Type B pancreatic cell (in vitro differentiated cells): ENCODE data around the gene LINC00237. TPM values are rescaled to one million over a fixed set of nuclear protein-coding genes. Genes with fewer than 3 reads are reported as not detected.

Experiments
- DNase-seq: peaks from one replicate; pipeline ENCODE4 v3.0.0; 2021; ENCODE audit warnings: mixed read lengths; ENCODE audit not compliant: unreplicated experiment; ENCODE audit errors: extremely low spot score
- H3K27ac Mint-ChIP-seq: 2 replicates; pipeline ENCODE4 v1.8.0; 2021; ENCODE audit warnings: mild to moderate bottlenecking, mixed read lengths
- H3K27me3 Mint-ChIP-seq: 2 replicates; pipeline ENCODE4 v1.8.0; 2021; ENCODE audit warnings: mixed read lengths
- H3K36me3 Mint-ChIP-seq: 2 replicates; pipeline ENCODE4 v1.8.0; 2021; ENCODE audit warnings: mixed read lengths
- H3K4me1 Mint-ChIP-seq: one replicate; pipeline ENCODE4 v1.8.0; 2021; ENCODE audit warnings: mixed read lengths; ENCODE audit not compliant: unreplicated experiment
- H3K4me3 Mint-ChIP-seq: 2 replicates; pipeline ENCODE4 v1.8.0; 2021; ENCODE audit warnings: mild to moderate bottlenecking, mixed read lengths
- H3K9me3 Mint-ChIP-seq: 2 replicates; pipeline ENCODE4 v1.8.0; 2021; ENCODE audit warnings: mixed read lengths
- total RNA-seq: library from RNA; stranded (reverse); gene quantifications from 2 replicates; pipeline ENCODE4 v1.2.1, GENCODE V29; 2021; ENCODE audit warnings: low replicate concordance
- TF ChIP-seq, protein P1 (sequence below): fragments of 200-600 bp; sonication (generic); conservative IDR thresholded peaks from 2 replicates; pipeline ENCODE4 v1.5.0; 2021; ENCODE audit warnings: antibody characterized with exemption, mild to moderate bottlenecking

The LINC00237 gene
- total RNA-seq, 1 donor from 2014 or later, result not detected

DNA sequence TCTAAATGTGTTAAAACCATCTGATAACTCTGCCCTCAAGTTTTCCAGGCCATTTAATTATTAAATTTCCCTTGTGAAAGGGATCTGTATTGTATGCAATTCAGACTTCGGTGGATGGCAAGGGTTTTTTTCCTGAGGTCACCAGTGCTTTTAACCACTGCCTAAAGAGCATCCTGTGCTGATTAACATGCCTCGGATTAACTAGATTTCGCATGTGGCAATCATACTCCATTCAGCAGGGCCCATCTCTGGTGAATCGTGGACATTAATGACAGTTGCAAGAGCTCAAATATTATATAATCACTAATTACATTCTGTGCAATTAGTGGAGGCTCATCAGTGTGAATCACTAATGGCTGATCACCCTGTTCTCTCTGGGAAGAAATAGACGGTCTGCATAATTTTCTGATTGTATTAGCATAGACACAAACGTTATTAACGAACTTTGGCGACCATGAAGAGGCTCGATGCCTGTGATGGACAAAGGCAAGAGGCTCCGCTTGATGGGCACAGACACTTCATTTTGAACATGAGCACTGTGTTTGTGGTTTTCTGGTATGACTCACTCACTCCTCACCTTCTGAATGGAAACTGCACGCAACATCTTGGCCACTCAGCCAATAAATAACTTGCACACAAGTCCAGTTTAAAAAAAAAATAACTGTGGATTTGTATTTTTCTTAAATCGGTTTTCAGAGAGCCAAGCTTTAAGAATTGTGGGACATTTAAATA is 31.4 kb downstream of the LINC00237 start:
- Mint-ChIP-seq H3K4me1 (no peaks in the 10 kb centered on the region), H3K36me3 (no peaks in the 10 kb centered on the region), H3K4me3 (no peak overlapping the region), H3K27ac (no peak overlapping the region), H3K27me3 (peaks cover 18% of the 10 kb centered on the region), H3K9me3 (no peaks in the 10 kb centered on the region)
- DNase-seq, result no peak
- TF ChIP-seq, protein P1, sequence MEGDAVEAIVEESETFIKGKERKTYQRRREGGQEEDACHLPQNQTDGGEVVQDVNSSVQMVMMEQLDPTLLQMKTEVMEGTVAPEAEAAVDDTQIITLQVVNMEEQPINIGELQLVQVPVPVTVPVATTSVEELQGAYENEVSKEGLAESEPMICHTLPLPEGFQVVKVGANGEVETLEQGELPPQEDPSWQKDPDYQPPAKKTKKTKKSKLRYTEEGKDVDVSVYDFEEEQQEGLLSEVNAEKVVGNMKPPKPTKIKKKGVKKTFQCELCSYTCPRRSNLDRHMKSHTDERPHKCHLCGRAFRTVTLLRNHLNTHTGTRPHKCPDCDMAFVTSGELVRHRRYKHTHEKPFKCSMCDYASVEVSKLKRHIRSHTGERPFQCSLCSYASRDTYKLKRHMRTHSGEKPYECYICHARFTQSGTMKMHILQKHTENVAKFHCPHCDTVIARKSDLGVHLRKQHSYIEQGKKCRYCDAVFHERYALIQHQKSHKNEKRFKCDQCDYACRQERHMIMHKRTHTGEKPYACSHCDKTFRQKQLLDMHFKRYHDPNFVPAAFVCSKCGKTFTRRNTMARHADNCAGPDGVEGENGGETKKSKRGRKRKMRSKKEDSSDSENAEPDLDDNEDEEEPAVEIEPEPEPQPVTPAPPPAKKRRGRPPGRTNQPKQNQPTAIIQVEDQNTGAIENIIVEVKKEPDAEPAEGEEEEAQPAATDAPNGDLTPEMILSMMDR, result no peak

DNA sequence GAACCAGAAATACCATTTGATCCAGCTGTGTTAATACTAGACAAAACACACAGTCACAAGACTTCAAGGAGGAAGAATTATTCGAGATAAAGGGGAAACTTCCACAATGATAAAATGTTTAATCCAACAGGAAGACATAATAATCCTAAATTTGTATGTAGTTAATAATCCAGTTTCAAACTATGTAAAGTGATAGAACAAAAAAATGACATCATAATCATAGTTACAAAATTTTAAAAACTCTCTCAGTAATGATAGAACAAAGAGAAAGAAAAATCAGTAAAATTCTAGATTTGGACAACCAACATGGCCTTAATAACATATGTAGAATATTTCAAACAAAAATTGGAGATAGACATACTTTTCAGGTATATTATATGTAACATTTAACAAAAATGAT is 38.9 kb downstream of the LINC00237 start:
- Mint-ChIP-seq H3K4me3 (no peak overlapping the region), H3K9me3 (no peaks in the 10 kb centered on the region), H3K4me1 (no peaks in the 10 kb centered on the region), H3K27ac (no peak overlapping the region), H3K27me3 (peaks cover 7% of the 10 kb centered on the region), H3K36me3 (no peaks in the 10 kb centered on the region)
- TF ChIP-seq, protein P1, result no peak
- no peak for DNase-seq

DNA sequence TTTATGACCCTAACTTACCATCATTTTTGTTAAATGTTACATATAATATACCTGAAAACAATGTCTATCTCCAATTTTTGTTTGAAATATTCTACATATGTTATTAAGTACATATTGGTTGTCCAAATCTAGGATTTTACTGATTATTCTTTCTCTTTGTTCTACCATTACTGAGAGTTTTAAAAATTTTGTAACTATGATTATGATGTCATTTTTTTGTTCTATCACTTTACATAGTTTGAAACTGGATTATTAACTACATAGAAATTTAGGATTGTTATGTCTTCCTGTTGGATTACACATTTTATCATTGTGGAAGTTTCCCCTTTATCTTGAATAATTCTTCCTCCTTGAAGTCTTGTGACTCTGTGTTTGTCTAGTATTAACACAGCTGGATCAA is 41.2 kb downstream of the LINC00237 start:
- Mint-ChIP-seq H3K27me3 (peaks cover 7% of the 10 kb centered on the region), H3K36me3 (no peaks in the 10 kb centered on the region), H3K9me3 (no peaks in the 10 kb centered on the region), H3K4me1 (no peaks in the 10 kb centered on the region), H3K4me3 (no peak overlapping the region), H3K27ac (no peak overlapping the region)
- TF ChIP-seq, protein P1, result no peak
- no peak for DNase-seq

DNA sequence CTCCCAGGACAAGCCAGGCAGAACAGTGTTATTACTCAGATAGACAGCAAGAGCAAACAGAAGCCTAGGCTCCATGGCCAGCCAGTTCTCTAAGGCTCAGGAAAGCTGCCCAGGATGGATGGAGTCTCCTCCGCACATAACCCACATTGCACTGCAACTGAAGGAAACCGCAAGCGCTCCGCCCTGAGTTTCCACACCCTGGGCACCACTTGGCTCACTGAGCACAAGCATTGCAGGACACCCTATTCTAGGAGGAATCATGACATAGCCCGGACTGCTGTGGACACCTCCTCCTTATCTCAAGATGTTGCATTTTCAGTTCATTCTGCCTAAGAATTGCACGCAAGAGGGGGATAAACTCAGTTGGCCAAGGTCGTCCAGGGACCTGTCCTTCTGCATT is 42.9 kb downstream of the LINC00237 start:
- H3K27ac Mint-ChIP-seq, result no peak overlapping the region
- TF ChIP-seq, protein P1, result no peak
- no peaks in the 10 kb centered on the region for H3K36me3 Mint-ChIP-seq
- H3K4me1 Mint-ChIP-seq, result no peaks in the 10 kb centered on the region
- H3K9me3 Mint-ChIP-seq, result no peaks in the 10 kb centered on the region
- no peak for DNase-seq
- no peak overlapping the region for H3K4me3 Mint-ChIP-seq
- peaks cover 11% of the 10 kb centered on the region for H3K27me3 Mint-ChIP-seq

DNA sequence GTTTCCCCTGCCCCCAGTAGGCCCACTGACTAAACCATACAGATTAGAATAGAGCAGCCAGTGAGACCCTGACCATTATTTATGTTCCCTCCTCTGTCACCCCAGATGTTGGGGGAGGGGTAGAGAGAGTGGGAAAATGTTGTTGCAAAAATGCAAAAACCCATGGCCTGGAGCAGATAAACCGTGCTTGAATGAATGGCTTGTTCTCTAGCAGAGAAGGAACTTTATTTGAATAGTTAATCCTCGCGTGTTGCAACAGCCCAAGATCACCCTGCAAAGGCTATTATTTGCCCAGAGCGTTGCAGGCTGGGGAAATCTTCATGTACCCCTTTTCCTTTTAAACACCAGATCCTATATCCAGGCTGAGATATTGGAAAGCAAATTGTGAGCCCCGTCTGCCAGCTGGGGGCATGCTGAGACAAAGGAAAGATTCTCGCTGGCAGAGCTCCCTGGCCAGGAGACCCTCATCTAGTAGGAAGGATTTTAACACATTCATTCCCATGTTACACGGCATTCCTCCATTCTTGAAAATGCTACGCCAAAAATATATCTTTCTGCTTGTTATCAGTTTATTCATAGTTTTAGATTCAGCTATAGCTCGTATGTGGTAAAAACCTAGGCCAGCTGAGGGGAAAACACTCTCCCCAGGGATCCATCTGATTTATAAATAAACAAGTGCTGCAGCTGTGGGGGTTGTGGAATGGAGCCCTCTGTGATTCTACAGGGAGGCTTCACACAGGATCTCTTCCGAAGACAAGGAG is 53.0 kb downstream of the LINC00237 start:
- Mint-ChIP-seq H3K4me3 (no peak overlapping the region), H3K9me3 (peaks cover 11% of the 10 kb centered on the region), H3K27me3 (peaks cover 18% of the 10 kb centered on the region), H3K27ac (peak overlapping the region; percentile 38), H3K36me3 (no peaks in the 10 kb centered on the region), H3K4me1 (peaks cover 11% of the 10 kb centered on the region)
- no peak for DNase-seq
- TF ChIP-seq, protein P1, result no peak
